ENCODE results near the gene MRPL52.
A peak's percentile ranks its signal among the peaks of the same experiment; 100 is the strongest.

The MRPL52 gene

DNA sequence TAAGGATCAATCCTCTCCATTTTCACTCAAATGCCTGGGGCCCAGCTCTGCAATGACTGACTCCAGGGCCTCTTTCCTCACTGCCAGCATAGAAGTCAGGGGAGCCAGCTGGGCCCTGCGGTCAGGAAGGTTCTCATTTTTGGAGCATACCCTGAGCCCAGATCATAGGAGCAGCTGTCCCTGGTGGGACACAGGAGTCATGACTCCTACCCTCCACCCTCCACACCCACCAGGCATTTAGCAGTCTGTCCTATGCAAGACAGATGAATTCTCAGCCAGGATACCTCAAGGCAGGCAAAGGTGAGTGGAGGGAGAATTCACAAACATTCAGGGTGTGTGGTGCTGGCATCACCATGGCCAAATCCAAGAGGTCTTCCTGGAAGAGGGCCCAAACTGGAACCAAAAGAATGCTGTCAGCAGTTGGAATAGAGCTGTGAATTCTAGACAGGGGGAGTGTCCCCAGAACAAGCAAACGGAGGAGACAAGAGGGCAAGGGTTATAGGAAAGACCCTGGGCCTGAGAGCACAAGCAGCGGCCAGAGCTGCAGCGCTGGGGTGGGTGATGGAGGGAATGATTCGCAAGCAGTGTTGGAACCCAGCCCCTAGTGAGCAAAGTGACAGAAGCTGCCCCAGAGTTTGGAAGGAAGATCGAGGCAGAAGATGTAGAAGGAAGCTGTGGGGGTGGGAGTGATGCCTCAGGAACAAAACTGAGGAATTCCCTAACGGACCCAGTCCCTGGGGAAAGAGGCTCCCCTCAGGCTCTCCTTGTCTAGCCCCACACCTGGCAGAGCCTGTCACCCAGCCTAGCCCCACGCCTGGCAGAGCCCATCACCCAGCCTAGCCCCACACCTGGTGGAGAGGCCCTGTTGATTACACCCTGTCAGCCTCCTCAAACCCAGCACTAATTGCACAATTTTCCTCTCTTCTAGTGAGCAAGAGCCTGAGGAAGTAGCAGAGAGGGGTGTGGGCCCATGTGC lies 48.9 kb downstream of the MRPL52 start:
- DNase-seq: no peak

DNA sequence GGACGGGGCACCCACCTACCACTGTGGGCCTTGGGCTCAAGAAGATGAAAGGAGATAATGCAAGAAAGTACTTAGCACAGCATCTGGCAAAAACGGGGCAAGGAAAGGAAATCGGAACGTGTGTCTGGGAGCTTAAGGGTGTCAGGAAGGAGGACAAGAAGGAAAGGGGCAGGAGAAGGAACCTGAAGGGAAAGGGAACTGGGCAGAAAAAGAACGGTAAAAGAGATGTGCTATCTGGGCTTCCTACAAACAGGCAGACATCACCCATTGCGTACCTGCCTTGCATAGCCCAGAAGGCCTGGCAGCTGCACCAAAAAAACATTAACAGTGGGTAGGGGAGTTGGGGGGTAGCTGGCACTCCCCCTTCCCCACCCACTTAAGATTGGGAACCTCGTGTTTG lies 52.4 kb downstream of the MRPL52 start:
- no peak for DNase-seq

DNA sequence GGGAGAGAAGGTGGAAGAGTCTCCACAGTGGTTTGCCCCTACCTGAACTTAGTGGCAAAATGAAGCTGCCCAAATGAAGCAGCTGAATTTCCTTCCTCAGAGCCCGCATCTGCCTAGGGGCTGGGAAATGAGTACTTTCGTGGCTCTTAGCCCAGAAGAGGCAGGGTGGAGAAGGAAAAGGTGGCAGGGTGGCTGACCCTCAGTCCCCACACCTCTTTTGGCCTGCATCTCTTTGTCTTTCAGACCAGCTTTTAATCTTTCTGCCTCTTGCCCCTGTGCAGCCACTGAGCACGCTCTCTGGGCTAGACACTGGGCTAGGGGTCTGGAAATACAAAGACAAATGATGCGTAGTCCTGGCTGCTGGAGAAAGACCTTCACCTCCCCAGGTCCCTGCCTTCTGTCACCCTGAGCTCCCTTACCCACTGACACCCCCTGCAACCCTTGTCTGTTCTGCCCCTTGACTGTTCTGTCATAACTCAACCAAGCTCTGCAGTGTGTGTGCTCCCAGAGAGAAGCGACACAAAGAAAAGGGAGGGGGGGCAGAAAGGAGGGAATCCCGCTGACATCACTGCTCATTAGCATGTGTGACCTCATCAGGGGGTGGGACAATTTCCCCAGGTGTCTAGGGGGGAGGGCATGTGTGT lies 53.0 kb downstream of the MRPL52 start:
- peak in 40 of 56 donors; percentile 9 to 87 (median 54) for DNase-seq

DNA sequence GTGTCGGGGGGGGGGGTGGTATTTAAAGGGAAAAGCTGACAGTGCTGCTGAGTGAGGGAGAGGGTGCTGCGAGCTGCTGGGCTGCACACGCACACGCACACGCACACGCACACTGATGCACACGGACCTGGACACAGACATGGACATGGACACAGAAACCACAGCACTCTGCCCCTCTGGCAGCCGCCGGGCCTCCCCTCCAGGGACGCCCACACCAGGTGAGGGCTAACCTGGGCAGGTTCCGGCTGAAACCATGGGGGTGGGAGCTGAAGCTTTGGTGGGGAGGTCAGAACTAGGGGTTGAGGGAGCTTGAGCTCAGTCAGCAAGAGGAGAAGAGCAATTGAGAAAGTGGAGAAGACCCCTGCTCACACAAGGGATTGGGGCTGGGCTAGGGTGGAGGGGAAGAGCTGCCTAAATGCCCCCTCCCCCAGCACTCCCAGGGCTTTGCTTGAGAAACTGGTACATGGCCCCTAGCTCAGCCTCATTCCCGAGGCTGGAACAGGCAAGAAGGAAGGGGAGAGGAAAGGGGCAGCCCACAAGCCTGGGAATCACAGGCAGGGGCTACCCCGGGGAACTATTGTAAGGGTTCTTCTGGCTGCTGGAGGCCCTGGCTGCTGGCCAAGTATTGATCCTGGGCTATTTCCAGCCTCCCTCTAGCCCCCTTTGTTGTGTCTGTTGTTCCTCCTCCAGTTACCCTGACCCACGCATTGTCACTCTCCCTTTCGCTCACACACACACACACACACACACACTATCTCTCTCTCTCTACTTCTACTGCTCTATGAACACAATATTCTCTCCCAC lies 53.7 kb downstream of the MRPL52 start, which contains the start of gene REM2:
Gene REM2, plus strand, starts transcription at position 50 of the 804 bp plus-strand sequence. Its CDS starts 66 bp downstream, at position 116.
- peak in 10 of 56 donors; percentile 15 to 52 (median 30) for DNase-seq

DNA sequence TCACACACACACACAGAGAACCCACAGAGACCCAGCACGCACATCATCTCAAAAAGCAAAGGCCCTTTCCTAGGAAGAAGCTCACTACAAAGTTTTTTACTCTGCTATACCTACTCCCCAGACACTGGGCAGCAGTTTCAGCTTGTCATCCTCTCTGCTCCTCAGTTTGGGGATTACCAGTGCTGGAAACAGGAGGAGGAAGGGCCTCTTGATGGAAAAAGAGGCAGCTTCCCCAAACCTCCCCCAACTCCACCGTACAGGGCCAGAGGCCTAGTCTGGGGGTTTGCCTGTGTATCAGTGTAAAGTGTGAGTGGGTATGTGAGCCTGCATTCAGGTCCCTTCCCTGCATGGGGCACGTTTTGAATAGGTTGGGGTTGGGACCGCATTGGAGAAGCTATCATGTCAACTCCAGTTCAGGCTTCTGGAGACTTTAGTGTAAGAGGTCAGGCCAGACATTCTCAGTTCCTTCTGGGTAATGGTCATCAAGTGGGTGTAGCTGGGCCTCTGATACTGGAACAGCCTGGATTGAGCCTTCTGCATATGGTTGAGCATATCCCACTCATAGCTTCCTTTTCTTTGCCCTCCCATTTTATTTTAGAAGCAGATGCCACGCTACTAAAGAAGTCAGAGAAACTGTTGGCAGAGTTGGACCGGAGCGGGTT lies 54.5 kb downstream of the MRPL52 start:
- DNase-seq: no peak
